IMR-90 (cell line): ENCODE results near the gene AP4B1.
A peak's percentile ranks its signal among the peaks of the same experiment; 100 is the strongest.

ENCODE experiments used
- CTCF ChIP-seq: conservative IDR thresholded peaks from 2 replicates; pipeline ENCODE4 v1.5.1; 2012; ENCODE audit warnings: mild to moderate bottlenecking, low read depth, low read length, improper control_type of control experiment
- POLR2A ChIP-seq: IDR thresholded peaks from 2 replicates; pipeline ENCODE4 v1.6.1; 2012; ENCODE audit warnings: mild to moderate bottlenecking, low read depth, low read length

- TF ChIP-seq CTCF (0 out of 2 replicates have a peak, but pooled peaks have one; percentile 5), POLR2A (no peak)
Observed at GRCh38 chr1:113943028-113943811, 38.6 kb upstream of the AP4B1 start.
